GM18505 (cell line): ENCODE measurements around the gene LYRM4.

Experiments used
- ATAC-seq: cut with Tn5 transposase; IDR thresholded peaks from one replicate; pipeline ENCODE4 v1.9.1; 2021; ENCODE audit not compliant: unreplicated experiment
- POLR2A ChIP-seq: IDR thresholded peaks from 4 replicates; pipeline ENCODE4 v1.6.1; 2011; ENCODE audit warnings: borderline replicate concordance; ENCODE audit not compliant: insufficient read depth, insufficient read length; ENCODE audit errors: extremely low read depth

The LYRM4 gene

DNA sequence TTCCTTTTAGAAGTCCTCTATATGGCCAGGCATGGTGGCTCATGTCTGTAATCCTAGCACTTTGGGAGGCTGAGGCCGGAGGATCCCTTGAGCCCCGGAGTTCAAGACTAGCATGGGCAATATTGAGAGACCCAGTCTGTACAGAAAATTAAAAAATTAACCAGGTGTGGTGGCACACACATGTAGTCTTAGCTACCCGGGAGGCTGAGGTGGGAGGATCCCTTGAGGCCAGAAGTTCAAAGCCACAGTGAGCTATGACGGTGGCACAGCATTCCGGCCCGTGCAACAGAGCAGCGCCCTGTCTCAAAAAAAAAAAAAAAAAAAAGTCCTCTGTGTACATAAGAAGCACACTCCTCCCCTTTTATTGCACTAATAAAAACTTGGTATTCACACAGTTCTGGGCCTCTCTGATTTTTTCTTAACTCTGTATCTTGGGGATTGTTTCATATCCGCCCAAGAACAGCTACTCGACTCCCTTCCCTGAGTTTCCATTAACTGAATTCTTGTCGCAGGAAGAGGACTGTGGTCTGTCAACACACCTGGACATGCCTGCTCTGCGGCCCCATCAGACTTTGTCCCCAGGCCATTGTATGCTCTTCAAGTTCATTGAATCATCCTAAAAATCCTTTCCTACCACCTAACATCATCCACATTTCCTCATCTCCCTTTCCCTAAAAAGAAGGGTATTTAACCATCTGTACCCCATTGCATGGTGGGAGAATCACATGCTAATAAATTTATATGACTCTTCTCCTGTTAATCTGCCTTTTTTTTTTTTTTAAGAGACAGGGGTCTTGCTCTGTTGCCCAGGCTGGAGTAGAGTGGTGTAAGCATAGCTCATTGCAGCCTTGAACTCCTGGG, 201.5 kb downstream of the LYRM4 start:
- ATAC-seq, result no peak
- TF ChIP-seq POLR2A, result no peak
